Activated T-cell treated with anti-CD3 and anti-CD28 coated beads for 24 hours (primary cell): ENCODE results near the gene C8B.

Experiments
- DNase-seq: peaks from one replicate; pipeline ENCODE4 v3.0.0-alpha.2; 2020; ENCODE audit warnings: low read depth

C8B gene

GRCh38 chr1:56970280-56970679 lies 4.5 kb upstream of the C8B start:
- DNase-seq: no peak

- DNase-seq: no peak
Observed at GRCh38 chr1:56968878-56969495, 3.2 kb upstream of the C8B start.

GRCh38 chr1:56967900-56968832 lies 2.4 kb upstream of the C8B start:
- no peak for DNase-seq

- DNase-seq: no peak
Observed at GRCh38 chr1:56967355-56967754, 1.5 kb upstream of the C8B start.

- DNase-seq: no peak
Observed at GRCh38 chr1:56966698-56966999, 834 bp upstream of the C8B start.

- DNase-seq: no peak
Observed at GRCh38 chr1:56965191-56965590, 624 bp downstream of the C8B start.

GRCh38 chr1:56964349-56965017 lies 1.3 kb downstream of the C8B start:
- DNase-seq: no peak

GRCh38 chr1:56963667-56964066 lies 2.1 kb downstream of the C8B start:
- no peak for DNase-seq

GRCh38 chr1:56961426-56961825 lies 4.4 kb downstream of the C8B start:
- DNase-seq: no peak

GRCh38 chr1:56958526-56958925 lies 7.3 kb downstream of the C8B start:
- no peak for DNase-seq

- no peak for DNase-seq
Observed at GRCh38 chr1:56957931-56958330, 7.9 kb downstream of the C8B start.

GRCh38 chr1:56954664-56955063 lies 11.2 kb downstream of the C8B start:
- DNase-seq: no peak

GRCh38 chr1:56953386-56953785 lies 12.4 kb downstream of the C8B start:
- no peak for DNase-seq

GRCh38 chr1:56952501-56952900 lies 13.3 kb downstream of the C8B start:
- DNase-seq: no peak

- no peak for DNase-seq
Observed at GRCh38 chr1:56948403-56949023, 17.3 kb downstream of the C8B start.

GRCh38 chr1:56940039-56940438 lies 25.8 kb downstream of the C8B start:
- DNase-seq: no peak

- no peak for DNase-seq
Observed at GRCh38 chr1:56939209-56939608, 26.6 kb downstream of the C8B start.

- DNase-seq: no peak
Observed at GRCh38 chr1:56938646-56939045, 27.2 kb downstream of the C8B start.

GRCh38 chr1:56934430-56935060 lies 31.3 kb downstream of the C8B start:
- DNase-seq: no peak

GRCh38 chr1:56933606-56934005 lies 32.2 kb downstream of the C8B start:
- DNase-seq: no peak

- DNase-seq: no peak
Observed at GRCh38 chr1:56933161-56933560, 32.7 kb downstream of the C8B start.

GRCh38 chr1:56931686-56932085 lies 34.1 kb downstream of the C8B start:
- DNase-seq: no peak
